AG04450 (cell line): ENCODE measurements around the gene PTPRE. TPM values are rescaled to one million over a fixed set of nuclear protein-coding genes. Genes with fewer than 3 reads are reported as not detected.

Experiments
- CTCF ChIA-PET: fragments of 300-600, 350-600 bp; formaldehyde crosslinking; extraction: SDS; loops from one replicate; lab custom pipeline; 2022; ENCODE audit warnings: antibody characterized with exemption, inconsistent platforms; lab: Charles Lee
- POLR2A ChIA-PET: fragments of 350-600 bp; formaldehyde crosslinking; extraction: SDS; loops from one replicate; lab custom pipeline; 2021; ENCODE audit warnings: antibody characterized with exemption, inconsistent platforms; lab: Yijun Ruan, JAX
- DNase-seq: peaks from one replicate; pipeline ENCODE4 v3.0.0-alpha.2; 2011; ENCODE audit warnings: low read depth, low spot score
- H3K27ac ChIP-seq: one replicate; pipeline ENCODE4 v1.5.1; 2012; ENCODE audit warnings: low read depth, low read length, control low read depth
- H3K27me3 ChIP-seq: one replicate; pipeline ENCODE4 v1.6.0; 2012; ENCODE audit warnings: low read length; ENCODE audit not compliant: control insufficient read depth, insufficient read depth
- H3K4me3 ChIP-seq: 2 replicates; pipeline ENCODE4 v1.5.1; 2011; ENCODE audit warnings: mild to moderate bottlenecking, low read depth, low read length, control low read depth
- H3K9me3 ChIP-seq: 2 replicates; pipeline ENCODE4 v1.5.1; 2012; ENCODE audit warnings: low read length; ENCODE audit not compliant: control insufficient read depth, insufficient read depth
- CTCF ChIP-seq: IDR thresholded peaks from 2 replicates; pipeline ENCODE4 v1.5.1; 2011; ENCODE audit warnings: low read depth, low read length, control low read depth, inconsistent platforms
- polyA plus RNA-seq: library from polyadenylated mRNA; depleted of rRNA; stranded (reverse); fragments of >200 nt; gene quantifications from 2 replicates; pipeline ENCODE4 v1.2.3, GENCODE V29; 2011

The PTPRE gene
- polyA plus RNA-seq, 1 experiment, result 0.38 TPM

GRCh38 chr10:127976701-127977356 lies 69.9 kb downstream of the PTPRE start:
- POLR2A ChIA-PET, result no interaction called here
- no peak for TF ChIP-seq CTCF

GRCh38 chr10:127977357-127978009 lies 70.6 kb downstream of the PTPRE start:
- no peak for DNase-seq
- Histone ChIP-seq H3K4me3 (no peak overlapping the region), H3K27ac (no peak overlapping the region), H3K9me3 (peaks cover 13% of the 10 kb centered on the region), H3K27me3 (no peaks in the 10 kb centered on the region)
- CTCF ChIA-PET, result no interaction called here
- POLR2A ChIA-PET, result no interaction called here
- TF ChIP-seq CTCF, result no peak

More at GRCh38 chr10:127976701-127977356, 69.9 kb downstream of the PTPRE start:
- no peak for DNase-seq
- Histone ChIP-seq H3K27ac (no peak overlapping the region), H3K9me3 (peaks cover 13% of the 10 kb centered on the region), H3K4me3 (no peak overlapping the region), H3K27me3 (no peaks in the 10 kb centered on the region)
- CTCF ChIA-PET, result no interaction called here

- no peak overlapping the region for H3K27ac ChIP-seq
- no peak for TF ChIP-seq CTCF
- no peak for DNase-seq
- H3K27me3 ChIP-seq, result no peaks in the 10 kb centered on the region
- H3K9me3 ChIP-seq, result peaks cover 13% of the 10 kb centered on the region
- ChIA-PET CTCF (no interaction called here), POLR2A (no interaction called here)
- H3K4me3 ChIP-seq, result no peak overlapping the region
Observed at GRCh38 chr10:127978481-127978880, 71.6 kb downstream of the PTPRE start.

- no peaks in the 10 kb centered on the region for H3K27me3 ChIP-seq
- no peak for DNase-seq
- ChIA-PET CTCF (no interaction called here), POLR2A (no interaction called here)
- TF ChIP-seq CTCF, result no peak
- H3K9me3 ChIP-seq, result peaks cover 13% of the 10 kb centered on the region
- no peak overlapping the region for H3K4me3 ChIP-seq
- no peak overlapping the region for H3K27ac ChIP-seq
Observed at GRCh38 chr10:127979045-127979444, 72.1 kb downstream of the PTPRE start.

- peaks cover 13% of the 10 kb centered on the region for H3K9me3 ChIP-seq
- no peaks in the 10 kb centered on the region for H3K27me3 ChIP-seq
- CTCF ChIA-PET, result no interaction called here
- DNase-seq, result no peak
- no peak overlapping the region for H3K27ac ChIP-seq
- POLR2A ChIA-PET, result no interaction called here
- no peak overlapping the region for H3K4me3 ChIP-seq
- no peak for TF ChIP-seq CTCF
Observed at GRCh38 chr10:127979566-127979965, 72.7 kb downstream of the PTPRE start.
